Left lung (tissue), 10 donors: ENCODE results near the gene DGKI. TPM values are rescaled to one million over a fixed set of nuclear protein-coding genes. Genes with fewer than 3 reads are reported as not detected.

ENCODE experiments used
- ATAC-seq: fragments of 200-7000 bp; cut with Tn5 transposase; one replicate; pipeline ENCODE4 v1.9.1; 2020; ENCODE audit warnings: moderate library complexity
- DNase-seq, 4 donors: peaks; one replicate each; pipeline ENCODE4 v3.0.0-alpha.2; 2013 to 2020
- H3K27ac ChIP-seq, 2 donors: fragments of 200-600 bp; sonication (generic) in 1 of 2; one replicate each; pipeline versions ENCODE4 v1.5.0 to v1.8.0; 2020 to 2021
- H3K27me3 ChIP-seq, 2 donors: fragments of 200-600 bp; sonication (generic) in 1 of 2; one replicate each; pipeline versions ENCODE4 v1.5.0 to v1.8.0; 2020 to 2021
- H3K36me3 ChIP-seq, 2 donors: fragments of 200-600 bp; sonication (generic) in 1 of 2; one replicate each; pipeline versions ENCODE4 v1.5.0 to v1.8.0; 2020 to 2021
- H3K4me1 ChIP-seq, 2 donors: fragments of 200-600 bp; one replicate each; pipeline ENCODE4 v1.8.0; 2021
- H3K4me3 ChIP-seq, 2 donors: fragments of 200-600 bp; sonication (generic) in 1 of 2; one replicate each; pipeline versions ENCODE4 v1.5.0 to v1.8.0; 2020 to 2021; ENCODE audit warnings: mild to moderate bottlenecking in 1 of 2
- H3K9me3 ChIP-seq, 2 donors: fragments of 200-600 bp; sonication (generic) in 1 of 2; one replicate each; pipeline versions ENCODE4 v1.5.0 to v1.8.0; 2020 to 2021
- intact Hi-C, 2 donors: fragments of 100-400 bp; cut with DNase I; formaldehyde crosslinking; loops; one replicate each; pipeline versions ENCODE4 v1.11.2 to v1.14.2; 2022
- polyA plus RNA-seq, 6 donors: library from polyadenylated mRNA; unstranded; fragments of 120-200 nt; gene quantifications; one replicate each; pipeline ENCODE4 v1.2.1, GENCODE V29; 2013; ENCODE audit not compliant: insufficient read length in 6 of 6
- total RNA-seq, 2 donors: library from RNA; stranded (reverse); fragmentation: NEBNext Ultra II Directional; extraction: Animal tissue kit (Norgen Biotek cat#: 25700); gene quantifications; one replicate each; pipeline ENCODE4 v1.2.1, GENCODE V29; 2021
- TF ChIP-seq, protein P1 (sequence below), 2 donors: fragments of 200-600 bp; sonication (generic) in 1 of 2; IDR thresholded peaks; one replicate each; pipeline versions ENCODE4 v1.5.0 to v1.8.0; 2021; ENCODE audit warnings: antibody characterized with exemption in 2 of 2
- donor health status: DM: no; HTN: yes; CAD: no.
- donor health status: DM: no; HTN: no; CAD: no.

DGKI gene
- total and polyA plus RNA-seq, 8 donors = 0.34 to 1.4 (median 0.50) TPM

DNA sequence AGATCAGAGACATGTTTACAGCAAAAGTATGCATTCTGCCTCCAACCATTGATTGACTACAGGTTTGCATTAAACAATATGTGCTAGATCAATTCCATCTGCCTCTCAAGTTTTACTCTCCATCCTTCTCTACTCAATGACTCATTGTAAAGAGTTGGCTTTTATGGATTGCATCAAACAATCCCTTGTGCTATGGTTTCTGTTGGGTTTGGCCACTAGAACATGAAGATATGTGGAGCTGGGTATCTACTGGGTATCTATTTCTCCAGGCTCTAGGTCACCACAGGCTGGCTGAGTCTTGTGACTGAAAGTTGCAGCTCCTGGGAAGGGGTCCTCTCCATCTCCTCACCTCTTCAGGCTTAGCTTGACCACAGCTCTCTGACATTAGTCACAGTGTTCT is 204.7 kb downstream of the DGKI start:
- TF ChIP-seq, protein P1, sequence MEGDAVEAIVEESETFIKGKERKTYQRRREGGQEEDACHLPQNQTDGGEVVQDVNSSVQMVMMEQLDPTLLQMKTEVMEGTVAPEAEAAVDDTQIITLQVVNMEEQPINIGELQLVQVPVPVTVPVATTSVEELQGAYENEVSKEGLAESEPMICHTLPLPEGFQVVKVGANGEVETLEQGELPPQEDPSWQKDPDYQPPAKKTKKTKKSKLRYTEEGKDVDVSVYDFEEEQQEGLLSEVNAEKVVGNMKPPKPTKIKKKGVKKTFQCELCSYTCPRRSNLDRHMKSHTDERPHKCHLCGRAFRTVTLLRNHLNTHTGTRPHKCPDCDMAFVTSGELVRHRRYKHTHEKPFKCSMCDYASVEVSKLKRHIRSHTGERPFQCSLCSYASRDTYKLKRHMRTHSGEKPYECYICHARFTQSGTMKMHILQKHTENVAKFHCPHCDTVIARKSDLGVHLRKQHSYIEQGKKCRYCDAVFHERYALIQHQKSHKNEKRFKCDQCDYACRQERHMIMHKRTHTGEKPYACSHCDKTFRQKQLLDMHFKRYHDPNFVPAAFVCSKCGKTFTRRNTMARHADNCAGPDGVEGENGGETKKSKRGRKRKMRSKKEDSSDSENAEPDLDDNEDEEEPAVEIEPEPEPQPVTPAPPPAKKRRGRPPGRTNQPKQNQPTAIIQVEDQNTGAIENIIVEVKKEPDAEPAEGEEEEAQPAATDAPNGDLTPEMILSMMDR (IDR thresholded peaks at IDR 0.05) = no peak
- Histone ChIP-seq H3K4me3 (no peak overlapping the region), H3K9me3 (no peaks in the 10 kb centered on the region), H3K27ac (no peak overlapping the region), H3K36me3 (no peaks in the 10 kb centered on the region), H3K4me1 (no peaks in the 10 kb centered on the region), H3K27me3 (no peaks in the 10 kb centered on the region)
- ATAC-seq (no peak), DNase-seq (no peak)
- intact Hi-C loops = no loop called here

DNA sequence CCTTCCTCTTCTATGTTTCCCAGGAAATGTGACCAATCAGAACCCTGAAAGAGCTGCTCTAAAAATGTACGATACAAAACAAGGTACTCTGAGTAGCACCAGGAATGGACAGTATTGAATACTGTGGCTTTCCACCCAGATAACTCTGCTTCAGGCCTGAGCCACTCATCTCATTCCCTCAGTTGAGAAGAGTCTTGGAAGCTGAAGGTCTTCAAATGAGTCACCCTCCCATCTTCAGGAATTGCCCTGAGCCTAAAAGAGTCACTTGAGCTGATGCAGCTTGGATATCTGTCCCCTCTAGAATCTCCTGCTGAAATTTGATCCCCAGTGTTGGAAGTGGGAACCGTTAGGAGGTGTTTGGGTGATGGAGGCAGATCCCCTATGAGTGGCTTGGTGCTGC is 210.4 kb downstream of the DGKI start:
- intact Hi-C loops = no loop called here
- no peaks in the 10 kb centered on the region for H3K4me1 ChIP-seq
- H3K27ac ChIP-seq = no peak overlapping the region
- DNase-seq (no peak), ATAC-seq (no peak)
- H3K36me3 ChIP-seq = no peaks in the 10 kb centered on the region
- no peak overlapping the region for H3K4me3 ChIP-seq
- no peaks in the 10 kb centered on the region for H3K27me3 ChIP-seq
- no peaks in the 10 kb centered on the region for H3K9me3 ChIP-seq
- TF ChIP-seq, protein P1 (IDR thresholded peaks at IDR 0.05) = no peak

DNA sequence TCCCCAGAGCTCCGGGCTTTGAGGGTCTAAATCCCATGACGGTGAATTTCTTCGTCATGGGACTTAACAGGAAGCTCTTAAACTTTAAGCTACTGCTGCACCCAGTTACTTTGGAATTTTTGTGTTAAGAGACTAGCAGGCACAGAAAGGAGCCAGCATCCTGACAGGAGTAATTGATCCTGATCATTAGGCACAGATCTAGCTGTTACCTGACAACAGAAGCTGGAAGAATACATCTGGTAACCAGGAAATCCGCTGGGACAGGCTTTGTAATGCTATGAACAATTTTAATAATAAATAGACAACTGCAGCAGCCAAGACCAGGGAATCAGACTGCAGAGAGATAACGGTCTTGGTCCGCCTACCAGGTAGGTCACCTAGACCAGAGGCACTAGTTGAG is 210.9 kb downstream of the DGKI start:
- H3K9me3 ChIP-seq = no peaks in the 10 kb centered on the region
- no peaks in the 10 kb centered on the region for H3K36me3 ChIP-seq
- ATAC-seq (no peak), DNase-seq (no peak)
- intact Hi-C loops = no loop called here
- H3K27ac ChIP-seq = no peak overlapping the region
- H3K27me3 ChIP-seq = no peaks in the 10 kb centered on the region
- H3K4me3 ChIP-seq = no peak overlapping the region
- H3K4me1 ChIP-seq = no peaks in the 10 kb centered on the region
- TF ChIP-seq, protein P1 (IDR thresholded peaks at IDR 0.05) = no peak

DNA sequence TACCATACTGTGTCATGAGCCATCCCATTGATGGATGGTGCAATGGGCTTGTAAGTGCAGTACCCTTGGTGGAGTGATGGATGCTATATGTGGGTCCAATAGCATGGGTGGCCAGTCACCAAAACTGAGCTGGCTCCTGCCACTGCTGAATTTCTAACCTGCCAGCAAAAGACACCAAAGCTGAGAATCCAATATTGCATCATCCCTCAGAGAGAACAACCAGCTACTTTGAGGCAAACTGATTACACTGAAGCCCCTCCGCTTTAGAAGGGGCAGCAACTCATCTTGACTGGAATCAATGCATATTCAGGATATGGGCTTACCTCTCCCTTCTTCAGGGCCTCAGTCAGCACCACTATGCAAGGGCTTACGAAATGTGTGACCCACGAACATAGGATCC is 211.6 kb downstream of the DGKI start:
- H3K27me3 ChIP-seq = no peaks in the 10 kb centered on the region
- no peak for DNase-seq
- intact Hi-C loops = no loop called here
- H3K9me3 ChIP-seq = no peaks in the 10 kb centered on the region
- H3K4me1 ChIP-seq = no peaks in the 10 kb centered on the region
- TF ChIP-seq, protein P1 (IDR thresholded peaks at IDR 0.05) = no peak
- no peak overlapping the region for H3K4me3 ChIP-seq
- no peaks in the 10 kb centered on the region for H3K36me3 ChIP-seq
- ATAC-seq = no peak
- no peak overlapping the region for H3K27ac ChIP-seq

GRCh38 chr7:137634356-137634755 is 212.4 kb downstream of the DGKI start:
- no peaks in the 10 kb centered on the region for H3K36me3 ChIP-seq
- TF ChIP-seq, protein P1 (IDR thresholded peaks at IDR 0.05) = no peak
- H3K27ac ChIP-seq = no peak overlapping the region
- H3K27me3 ChIP-seq = no peaks in the 10 kb centered on the region
- DNase-seq = no peak
- intact Hi-C loops = no loop called here
- no peaks in the 10 kb centered on the region for H3K9me3 ChIP-seq
- H3K4me3 ChIP-seq = no peak overlapping the region
- H3K4me1 ChIP-seq = no peaks in the 10 kb centered on the region
- no peak for ATAC-seq
